LNCAP (cell line): ENCODE results near the gene SLC2A5.

Experiments
- CTCF ChIP-seq: fragments of 450-650 bp; IDR thresholded peaks from 2 replicates; pipeline ENCODE4 v1.5.1; 2017; ENCODE audit warnings: mild to moderate bottlenecking

Gene SLC2A5

GRCh38 chr1:9108056-9108665 is 38.7 kb upstream of the SLC2A5 start:
- no peak for TF ChIP-seq CTCF

- TF ChIP-seq CTCF, result no peak
Measured at GRCh38 chr1:9107136-9107535, 37.7 kb upstream of the SLC2A5 start.

GRCh38 chr1:9106286-9106685 is 36.9 kb upstream of the SLC2A5 start:
- no peak for TF ChIP-seq CTCF

GRCh38 chr1:9105336-9105867 is 36.0 kb upstream of the SLC2A5 start:
- no peak for TF ChIP-seq CTCF

- TF ChIP-seq CTCF, result peak; percentile 64
Measured at GRCh38 chr1:9101510-9102146, 32.2 kb upstream of the SLC2A5 start.

GRCh38 chr1:9100471-9101043 is 31.1 kb upstream of the SLC2A5 start:
- no peak for TF ChIP-seq CTCF

- TF ChIP-seq CTCF, result no peak
Measured at GRCh38 chr1:9099555-9099954, 30.1 kb upstream of the SLC2A5 start.
